Ammon's horn (tissue), 1 donor: ENCODE results near the gene RASGRF2.
"Not testable (repeated sequence)": the region's sequence is repeated elsewhere in the genome, so short reads cannot be mapped to it uniquely, and the experiment has no call there.

Experiments used
- DNase-seq: peaks from one replicate; pipeline ENCODE4 v3.0.0-alpha.2; 2016; ENCODE audit warnings: low spot score

The RASGRF2 gene

GRCh38 chr5:81069990-81070389, 109.8 kb downstream of the RASGRF2 start:
- DNase-seq, result no peak

GRCh38 chr5:81070571-81071255, 110.5 kb downstream of the RASGRF2 start:
- DNase-seq, result no peak

GRCh38 chr5:81075041-81075440, 114.9 kb downstream of the RASGRF2 start:
- DNase-seq, result no peak

GRCh38 chr5:81077105-81077504, 116.9 kb downstream of the RASGRF2 start:
- DNase-seq, result no peak

GRCh38 chr5:81078930-81079329, 118.8 kb downstream of the RASGRF2 start:
- no peak for DNase-seq

GRCh38 chr5:81080809-81081460, 120.8 kb downstream of the RASGRF2 start:
- DNase-seq, result peak; percentile 37

GRCh38 chr5:81081461-81081835, 121.3 kb downstream of the RASGRF2 start:
- DNase-seq, result peak; percentile 51

- DNase-seq, result no peak
Observed at GRCh38 chr5:81086881-81087281, 126.7 kb downstream of the RASGRF2 start.

GRCh38 chr5:81091199-81091598, 131.0 kb downstream of the RASGRF2 start:
- DNase-seq, result no peak

- DNase-seq, result no peak
Observed at GRCh38 chr5:81093536-81094196, 133.5 kb downstream of the RASGRF2 start.

GRCh38 chr5:81095835-81096234, 135.7 kb downstream of the RASGRF2 start:
- DNase-seq, result no peak

GRCh38 chr5:81097713-81098112, 137.6 kb downstream of the RASGRF2 start:
- DNase-seq, result no peak

- DNase-seq, result no peak
Observed at GRCh38 chr5:81105261-81105877, 145.2 kb downstream of the RASGRF2 start.

GRCh38 chr5:81115261-81115660, 155.1 kb downstream of the RASGRF2 start:
- DNase-seq, result no peak

- DNase-seq, result no peak
Observed at GRCh38 chr5:81117566-81117965, 157.4 kb downstream of the RASGRF2 start.

GRCh38 chr5:81121273-81121672, 161.1 kb downstream of the RASGRF2 start:
- no peak for DNase-seq

GRCh38 chr5:81121836-81122630, 161.9 kb downstream of the RASGRF2 start:
- DNase-seq, result peak; percentile 34

GRCh38 chr5:81124689-81125088, 164.5 kb downstream of the RASGRF2 start:
- DNase-seq, result not testable (repeated sequence)

GRCh38 chr5:81125959-81126358, 165.8 kb downstream of the RASGRF2 start:
- no peak for DNase-seq

- DNase-seq, result peak; percentile 52
Observed at GRCh38 chr5:81128416-81128815, 168.3 kb downstream of the RASGRF2 start.

- no peak for DNase-seq
Observed at GRCh38 chr5:81132381-81132780, 172.2 kb downstream of the RASGRF2 start.

GRCh38 chr5:81134066-81134465, 173.9 kb downstream of the RASGRF2 start:
- no peak for DNase-seq
